SK-N-SH (cell line): ENCODE measurements around the gene UBASH3B. TPM values are rescaled to one million over a fixed set of nuclear protein-coding genes. Genes with fewer than 3 reads are reported as not detected.

ENCODE experiments used
- CTCF ChIA-PET: fragments of 300-600, 350-600 bp; formaldehyde crosslinking; extraction: SDS; loops from one replicate; lab custom pipeline; 2021; lab: Yijun Ruan, JAX
- POLR2A ChIA-PET: fragments of 350-600 bp; sonication (Branson Sonifier 250); formaldehyde crosslinking; extraction: SDS; loops from one replicate; lab custom pipeline; 2020; ENCODE audit warnings: antibody characterized with exemption, inconsistent platforms; lab: Yijun Ruan, JAX
- DNase-seq: peaks from one replicate; pipeline ENCODE4 v3.0.0; 2012
- H2AFZ ChIP-seq: fragments of 200-600 bp; sonication (generic); 2 replicates; pipeline ENCODE4 v1.8.1; 2016; ENCODE audit warnings: antibody characterized with exemption, mild to moderate bottlenecking, low read depth
- H3F3A ChIP-seq: fragments of 200-600 bp; sonication (generic); replicated peaks from 2 replicates; pipeline ENCODE3; 2016; ENCODE audit warnings: antibody characterized with exemption, mild to moderate bottlenecking; ENCODE audit not compliant: insufficient read depth
- H3K27ac ChIP-seq, 2 experiments: fragments of 200-500 bp in 1 of 2; fragments of 200-600 bp in 1 of 2; sonication (Bioruptor generic) in 1 of 2; sonication (generic), shearing (Covaris generic) in 1 of 2; 2 replicates each; pipeline versions ENCODE4 v1.5.1 to v1.6.1; 2014 to 2016; ENCODE audit warnings: low read depth in 2 of 2, inconsistent platforms in 1 of 2, low read length in 1 of 2, mild to moderate bottlenecking in 1 of 2, mixed read lengths in 1 of 2
- H3K27me3 ChIP-seq: fragments of 200-600 bp; sonication (generic), shearing (Covaris generic); 2 replicates; pipeline ENCODE4 v1.6.1; 2016; ENCODE audit warnings: mixed run types; ENCODE audit not compliant: insufficient read depth
- H3K36me3 ChIP-seq, 2 experiments: fragments of 200-500 bp in 1 of 2; fragments of 200-600 bp in 1 of 2; sonication (Bioruptor generic) in 1 of 2; sonication (generic) in 1 of 2; replicated peaks in 1 of 2; 2 replicates each; pipeline versions ENCODE3 to v1.5.1; 2014 to 2016; ENCODE audit warnings: low read length in 1 of 2, mild to moderate bottlenecking in 1 of 2; ENCODE audit not compliant: insufficient read depth in 2 of 2, control insufficient read depth in 1 of 2
- H3K4me1 ChIP-seq, 2 experiments: fragments of 200-500 bp in 1 of 2; fragments of 200-600 bp in 1 of 2; sonication (Bioruptor generic) in 1 of 2; sonication (generic), shearing (Covaris generic) in 1 of 2; 2 replicates each; pipeline versions ENCODE4 v1.5.1 to v1.6.1; 2014 to 2016; ENCODE audit warnings: low read depth in 1 of 2, low read length in 1 of 2, mixed run types in 1 of 2; ENCODE audit not compliant: insufficient read depth in 2 of 2, control insufficient read depth in 1 of 2
- H3K4me2 ChIP-seq: fragments of 200-600 bp; sonication (generic), shearing (Covaris generic); 2 replicates; pipeline ENCODE4 v1.6.1; 2017; ENCODE audit warnings: mixed run types
- H3K4me3 ChIP-seq, 2 experiments: fragments of 200-500 bp in 1 of 2; fragments of 200-600 bp in 1 of 2; sonication (Bioruptor generic) in 1 of 2; sonication (generic), shearing (Covaris generic) in 1 of 2; 2 replicates each; pipeline versions ENCODE4 v1.5.1 to v1.8.1; 2014 to 2016; ENCODE audit warnings: low read depth in 2 of 2, inconsistent platforms in 1 of 2, low read length in 1 of 2, mild to moderate bottlenecking in 1 of 2, mixed read lengths in 1 of 2, moderate library complexity in 1 of 2
- H3K79me2 ChIP-seq: fragments of 200-600 bp; sonication (generic); 2 replicates; pipeline ENCODE4 v1.8.1; 2017; ENCODE audit warnings: mild to moderate bottlenecking; ENCODE audit not compliant: insufficient read depth
- H3K9ac ChIP-seq: fragments of 200-600 bp; sonication (generic); 2 replicates; pipeline ENCODE4 v1.6.1; 2017; ENCODE audit warnings: mixed run types
- H3K9me2 ChIP-seq: fragments of 200-600 bp; sonication (generic); 2 replicates; pipeline ENCODE4 v1.6.1; 2017; ENCODE audit warnings: mixed run types
- H3K9me3 ChIP-seq: fragments of 200-600 bp; sonication (generic); 2 replicates; pipeline ENCODE4 v1.6.1; 2017; ENCODE audit warnings: mixed run types, mild to moderate bottlenecking, moderate library complexity
- H4K20me1 ChIP-seq: fragments of 200-600 bp; sonication (generic); 2 replicates; pipeline ENCODE4 v1.6.1; 2017; ENCODE audit warnings: mild to moderate bottlenecking, mixed run types; ENCODE audit not compliant: insufficient read depth
- ELF1 ChIP-seq: IDR thresholded peaks from 2 replicates; pipeline ENCODE4 v1.4.0; 2012
- FOXJ3 ChIP-seq: sonication (generic); formaldehyde crosslinking; IDR thresholded peaks from 2 replicates; pipeline ENCODE4 v1.5.1; 2020; ENCODE audit warnings: mild to moderate bottlenecking, missing genetic modification reagents
- FOXM1 ChIP-seq: IDR thresholded peaks from 2 replicates; pipeline ENCODE4 v1.4.0; 2012; ENCODE audit warnings: low read depth, mild to moderate bottlenecking
- GABPA ChIP-seq: IDR thresholded peaks from 2 replicates; pipeline ENCODE4 v1.4.0; 2012; ENCODE audit warnings: low read depth, mild to moderate bottlenecking
- GATA2 ChIP-seq: sonication (generic); formaldehyde crosslinking; IDR thresholded peaks from 2 replicates; pipeline ENCODE4 v1.5.0; 2020; ENCODE audit warnings: mild to moderate bottlenecking, missing genetic modification reagents
- IRF3 ChIP-seq: fragments of 150-350 bp; IDR thresholded peaks from 2 replicates; pipeline ENCODE4 v1.6.1; 2016; ENCODE audit warnings: mild to moderate bottlenecking, low read depth, low read length
- MAX ChIP-seq: IDR thresholded peaks from 2 replicates; pipeline ENCODE4 v1.4.0; 2012; ENCODE audit warnings: low read depth
- MEF2A ChIP-seq: IDR thresholded peaks from 2 replicates; pipeline ENCODE4 v1.4.0; 2012; ENCODE audit warnings: low read depth, borderline replicate concordance
- POLR2AphosphoS5 ChIP-seq: IDR thresholded peaks from 2 replicates; pipeline ENCODE4 v1.6.1; 2012; ENCODE audit warnings: low read depth, low read length
- RAD21 ChIP-seq: IDR thresholded peaks from 2 replicates; pipeline ENCODE4 v1.6.1; 2012; ENCODE audit warnings: mild to moderate bottlenecking, low read length
- REST ChIP-seq: IDR thresholded peaks from 2 replicates; pipeline ENCODE4 v1.6.1; 2012; ENCODE audit warnings: mild to moderate bottlenecking, low read depth, low read length, moderate library complexity
- TEAD4 ChIP-seq: IDR thresholded peaks from 2 replicates; pipeline ENCODE4 v1.4.0; 2012; ENCODE audit warnings: mild to moderate bottlenecking, borderline replicate concordance; ENCODE audit not compliant: insufficient read depth
- USF2 ChIP-seq: fragments of 150-350 bp; IDR thresholded peaks from 2 replicates; pipeline ENCODE4 v1.6.1; 2017; ENCODE audit warnings: antibody characterized with exemption, low read length, low read depth, borderline replicate concordance
- YY1 ChIP-seq: IDR thresholded peaks from 2 replicates; pipeline ENCODE4 v1.4.0; 2012; ENCODE audit warnings: low read depth, mild to moderate bottlenecking
- WGBS: methylation state at CpG from one replicate; pipeline ENCODE4 v1.1.6; 2017; ENCODE audit warnings: low lambda C conversion rate; 5-methylcytosine and 5-hydroxymethylcytosine counted together
- polyA plus RNA-seq, 3 experiments: library from polyadenylated mRNA; depleted of rRNA; stranded (reverse); fragments of >200 nt; gene quantifications; 2 replicates each; pipeline ENCODE4 v1.2.3, GENCODE V29; 2012
- TF ChIP-seq, protein P1 (sequence below): fragments of 200-600 bp; sonication (generic); IDR thresholded peaks from 2 replicates; pipeline ENCODE4 v1.6.1; 2017; ENCODE audit warnings: antibody characterized with exemption, mild to moderate bottlenecking, moderate library complexity

UBASH3B gene
- polyA plus RNA-seq, 1 of the 3 experiments (the other 2 are of a cell fraction), result 10.4 TPM

GRCh38 chr11:122821169-122821568 lies 165.6 kb downstream of the UBASH3B start:
- ChIA-PET POLR2A (no interaction called here), CTCF (interaction anchor here (0.8 to 1.9 kb wide), 4 partner anchors 11 to 40 kb away, joined by 3 to 5 read pairs (median 4); no protein-coding TSS in a partner anchor)
- no peak for DNase-seq

GRCh38 chr11:122822241-122822640 lies 166.7 kb downstream of the UBASH3B start:
- Histone ChIP-seq H3K9me3 (no peaks in the 10 kb centered on the region), H2AFZ (no peak overlapping the region), H3K4me2 (no peak overlapping the region), H3K4me3 (no peak overlapping the region), H3K27me3 (no peaks in the 10 kb centered on the region), H3K27ac (no peak overlapping the region), H3K36me3 (no peaks in the 10 kb centered on the region), H3K4me1 (no peaks in the 10 kb centered on the region), H3F3A (no peaks in the 10 kb centered on the region), H3K9me2 (no peaks in the 10 kb centered on the region), H3K79me2 (no peaks in the 10 kb centered on the region), H4K20me1 (no peaks in the 10 kb centered on the region), H3K9ac (no peak overlapping the region)
- CTCF ChIA-PET, result interaction anchor here (0.7 to 1.9 kb wide), 5 partner anchors 8 to 41 kb away, joined by 3 to 4 read pairs (median 4); no protein-coding TSS in a partner anchor
- POLR2A ChIA-PET, result no interaction called here
- 93% methylated on average over 1 of the region's 1 CpG for WGBS
- no peak for DNase-seq
- TF ChIP-seq FOXM1, result no peak
- TF ChIP-seq YY1, result no peak
- no peak for TF ChIP-seq ELF1
- TF ChIP-seq IRF3, result no peak
- TF ChIP-seq MAX, result no peak
- TF ChIP-seq, protein P1, sequence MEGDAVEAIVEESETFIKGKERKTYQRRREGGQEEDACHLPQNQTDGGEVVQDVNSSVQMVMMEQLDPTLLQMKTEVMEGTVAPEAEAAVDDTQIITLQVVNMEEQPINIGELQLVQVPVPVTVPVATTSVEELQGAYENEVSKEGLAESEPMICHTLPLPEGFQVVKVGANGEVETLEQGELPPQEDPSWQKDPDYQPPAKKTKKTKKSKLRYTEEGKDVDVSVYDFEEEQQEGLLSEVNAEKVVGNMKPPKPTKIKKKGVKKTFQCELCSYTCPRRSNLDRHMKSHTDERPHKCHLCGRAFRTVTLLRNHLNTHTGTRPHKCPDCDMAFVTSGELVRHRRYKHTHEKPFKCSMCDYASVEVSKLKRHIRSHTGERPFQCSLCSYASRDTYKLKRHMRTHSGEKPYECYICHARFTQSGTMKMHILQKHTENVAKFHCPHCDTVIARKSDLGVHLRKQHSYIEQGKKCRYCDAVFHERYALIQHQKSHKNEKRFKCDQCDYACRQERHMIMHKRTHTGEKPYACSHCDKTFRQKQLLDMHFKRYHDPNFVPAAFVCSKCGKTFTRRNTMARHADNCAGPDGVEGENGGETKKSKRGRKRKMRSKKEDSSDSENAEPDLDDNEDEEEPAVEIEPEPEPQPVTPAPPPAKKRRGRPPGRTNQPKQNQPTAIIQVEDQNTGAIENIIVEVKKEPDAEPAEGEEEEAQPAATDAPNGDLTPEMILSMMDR, result no peak
- no peak for TF ChIP-seq GATA2 (CRISPR knock-in tag)
- TF ChIP-seq USF2, result no peak
- TF ChIP-seq RAD21, result no peak
- TF ChIP-seq POLR2AphosphoS5, result no peak
- TF ChIP-seq TEAD4, result no peak

More at GRCh38 chr11:122821169-122821568, 165.6 kb downstream of the UBASH3B start:
- no peaks in the 10 kb centered on the region for H3K27me3 ChIP-seq
- H3K27ac ChIP-seq, result no peak overlapping the region
- no peak overlapping the region for H2AFZ ChIP-seq
- no peaks in the 10 kb centered on the region for H4K20me1 ChIP-seq
- H3K79me2 ChIP-seq, result no peaks in the 10 kb centered on the region
- TF ChIP-seq GABPA, result no peak
- no peak for TF ChIP-seq GATA2 (CRISPR knock-in tag)
- TF ChIP-seq MEF2A, result no peak
- no peak for TF ChIP-seq FOXJ3
- TF ChIP-seq REST, result no peak
- no peaks in the 10 kb centered on the region for H3K9me2 ChIP-seq
- H3K36me3 ChIP-seq, result no peaks in the 10 kb centered on the region
- no peak overlapping the region for H3K4me3 ChIP-seq
- no peaks in the 10 kb centered on the region for H3K9me3 ChIP-seq
- no peaks in the 10 kb centered on the region for H3K4me1 ChIP-seq
- no peaks in the 10 kb centered on the region for H3F3A ChIP-seq
- no peak overlapping the region for H3K4me2 ChIP-seq
- H3K9ac ChIP-seq, result no peak overlapping the region
